ENCODE measurements around the gene S1PR2.
A peak's percentile ranks its signal among the peaks of the same experiment; 100 is the strongest.

Gene S1PR2, protein sequence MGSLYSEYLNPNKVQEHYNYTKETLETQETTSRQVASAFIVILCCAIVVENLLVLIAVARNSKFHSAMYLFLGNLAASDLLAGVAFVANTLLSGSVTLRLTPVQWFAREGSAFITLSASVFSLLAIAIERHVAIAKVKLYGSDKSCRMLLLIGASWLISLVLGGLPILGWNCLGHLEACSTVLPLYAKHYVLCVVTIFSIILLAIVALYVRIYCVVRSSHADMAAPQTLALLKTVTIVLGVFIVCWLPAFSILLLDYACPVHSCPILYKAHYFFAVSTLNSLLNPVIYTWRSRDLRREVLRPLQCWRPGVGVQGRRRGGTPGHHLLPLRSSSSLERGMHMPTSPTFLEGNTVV

DNA sequence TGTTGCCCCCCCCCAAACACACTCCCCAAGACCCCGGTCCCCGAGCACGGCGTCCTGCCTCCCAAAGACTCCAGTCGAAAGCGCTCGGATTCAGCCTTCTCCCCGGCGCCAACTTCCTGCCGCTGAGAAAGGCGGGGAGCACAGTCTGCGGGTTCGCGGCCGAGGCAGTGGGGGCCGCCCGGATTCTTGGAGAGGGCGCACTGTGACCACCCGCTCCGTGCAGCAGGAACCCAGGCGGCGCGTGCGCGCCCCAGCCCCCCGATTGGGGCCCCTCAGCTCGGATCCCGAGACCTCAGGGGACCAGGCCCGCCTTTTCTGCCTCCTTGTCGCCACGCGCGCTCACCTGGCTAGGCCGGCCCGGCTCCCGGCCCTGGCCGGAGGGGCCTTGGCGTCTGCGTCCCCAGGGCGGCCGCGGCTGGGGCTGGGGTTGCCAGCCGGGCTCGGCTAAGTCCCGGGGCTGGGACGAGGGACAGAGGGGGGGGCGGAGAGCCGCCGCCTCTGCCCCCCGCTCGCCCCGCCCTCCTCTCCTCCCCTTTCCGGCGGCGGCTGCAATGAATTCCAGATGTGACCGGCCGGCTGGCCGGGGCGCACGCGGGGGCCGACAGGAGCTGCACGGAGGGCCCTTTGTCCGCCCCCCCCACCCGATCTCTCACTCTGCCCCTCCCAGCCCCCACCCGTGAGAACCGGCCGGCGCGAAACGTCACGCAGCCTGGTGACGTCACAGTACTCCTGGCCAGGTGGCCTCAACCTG is at the start of gene S1PR2:
Gene S1PR2 (minus strand): TSS at position 471 of the 751 bp plus-strand sequence. CDS start 6,426 bp downstream, outside the sequence.
- DNase-seq (ENCODE audit: low read depth in 2 of 2), result peak; percentile 35 to 51

- DNase-seq (ENCODE audit: low read depth in 2 of 2), result no peak
Observed at GRCh38 chr19:10279737-10280442, 48.8 kb upstream of the S1PR2 start.

DNA sequence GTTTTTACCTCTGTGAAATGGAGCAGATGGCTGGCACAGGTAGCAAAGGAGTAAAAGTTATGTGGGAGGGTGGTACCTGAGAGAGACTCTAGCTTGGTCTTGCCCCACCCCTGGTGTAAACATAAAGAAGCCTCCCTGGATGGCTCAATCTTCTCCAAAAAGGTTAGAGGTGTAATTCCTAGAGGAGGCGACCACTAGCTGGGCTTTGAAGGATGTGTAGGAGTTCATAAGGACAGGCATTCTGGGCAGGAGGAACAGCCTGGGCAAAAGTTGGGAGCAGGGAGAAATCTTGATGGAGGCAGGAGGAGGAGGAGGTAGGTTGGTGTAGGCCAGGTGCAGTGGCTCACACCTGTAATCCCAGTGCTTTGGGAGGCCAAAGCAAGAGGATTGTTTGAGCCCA is 47.8 kb upstream of the S1PR2 start:
- DNase-seq (ENCODE audit: low read depth in 2 of 2), result no peak

DNA sequence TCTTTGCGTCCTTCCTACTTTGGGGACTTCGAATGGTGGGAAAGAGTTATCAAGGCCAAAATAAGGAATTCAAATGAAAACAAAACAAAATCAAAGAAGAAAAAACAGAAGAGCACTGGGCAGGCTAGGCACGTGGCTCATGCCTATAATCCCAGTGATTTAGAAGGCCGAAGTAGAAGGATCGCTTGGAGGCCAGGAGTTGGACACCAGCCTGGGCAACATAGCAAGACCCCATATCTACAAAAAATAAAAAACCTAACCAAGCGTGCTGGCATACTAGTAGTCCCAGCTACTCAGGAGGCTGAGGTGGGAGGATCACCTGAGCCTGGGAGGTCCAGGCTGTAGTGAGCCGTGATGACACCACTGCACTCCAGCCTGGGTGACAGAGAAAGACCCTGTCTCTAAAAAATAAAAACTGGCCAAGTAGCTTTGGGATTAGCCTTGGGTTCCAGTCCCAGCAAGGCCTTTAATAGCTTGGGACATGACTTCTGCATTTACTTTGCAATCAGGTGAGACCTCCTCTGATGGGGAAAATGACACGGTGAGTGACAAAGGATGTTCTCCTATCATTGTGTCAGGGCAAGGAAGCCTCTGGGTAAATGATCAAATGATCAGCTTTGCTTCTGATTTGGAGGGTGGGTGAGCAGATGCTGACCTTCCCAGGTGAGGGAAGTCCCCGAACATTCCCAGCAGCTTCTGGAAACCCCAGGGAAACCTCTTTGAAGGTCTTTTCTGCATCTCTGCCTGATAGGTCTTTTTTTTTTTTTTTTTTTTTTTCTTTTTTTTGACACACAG is 46.9 kb upstream of the S1PR2 start:
- DNase-seq (ENCODE audit: low read depth in 2 of 2), result no peak

GRCh38 chr19:10274589-10274988 is 43.5 kb upstream of the S1PR2 start:
- no peak for DNase-seq (ENCODE audit: low read depth in 2 of 2)

DNA sequence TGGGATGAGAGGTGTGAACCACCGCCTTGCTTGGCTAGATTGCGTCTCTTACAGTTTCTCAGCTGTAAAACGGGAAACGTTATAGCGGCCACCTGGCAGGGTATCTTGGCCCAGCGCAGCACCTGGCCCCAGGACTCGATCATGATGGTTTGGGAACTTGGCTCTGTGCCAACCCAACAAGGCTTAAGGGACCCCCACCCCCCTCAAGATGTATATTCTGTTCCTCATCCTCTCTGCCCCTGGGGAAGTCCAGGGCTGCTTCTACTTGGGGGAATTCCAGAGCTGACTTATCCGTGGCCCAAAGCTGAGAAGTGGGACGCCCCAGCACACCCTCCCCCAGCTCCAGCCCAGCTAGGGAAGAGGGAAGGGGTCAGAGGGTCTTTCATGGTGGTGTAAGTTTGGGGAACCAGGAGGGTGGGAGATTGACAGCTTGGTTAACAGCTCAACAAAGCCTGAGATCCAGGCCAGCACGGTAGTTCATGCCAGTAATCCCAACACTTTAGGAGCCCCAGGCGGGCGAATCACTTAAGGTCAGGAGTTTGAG is 40.5 kb upstream of the S1PR2 start:
- no peak for DNase-seq (ENCODE audit: low read depth in 2 of 2)

- no peak for DNase-seq (ENCODE audit: low read depth in 2 of 2)
Observed at GRCh38 chr19:10270616-10271394, 39.7 kb upstream of the S1PR2 start, which contains the start of gene ICAM1. Gene ICAM1 (plus strand): TSS chr19:10271120. CDS start chr19:10271160, 40 bp downstream.

DNA sequence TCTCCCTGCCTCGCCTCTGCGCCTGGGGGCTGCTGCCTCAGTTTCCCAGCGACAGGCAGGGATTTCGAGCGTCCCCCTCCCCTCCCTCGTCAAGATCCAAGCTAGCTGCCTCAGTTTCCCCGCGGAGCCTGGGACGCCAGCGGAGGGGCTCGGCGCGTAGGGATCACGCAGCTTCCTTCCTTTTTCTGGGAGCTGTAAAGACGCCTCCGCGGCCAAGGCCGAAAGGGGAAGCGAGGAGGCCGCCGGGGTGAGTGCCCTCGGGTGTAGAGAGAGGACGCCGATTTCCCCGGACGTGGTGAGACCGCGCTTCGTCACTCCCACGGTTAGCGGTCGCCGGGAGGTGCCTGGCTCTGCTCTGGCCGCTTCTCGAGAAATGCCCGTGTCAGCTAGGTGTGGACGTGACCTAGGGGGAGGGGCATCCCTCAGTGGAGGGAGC is 39.1 kb upstream of the S1PR2 start:
- no peak for DNase-seq (ENCODE audit: low read depth in 2 of 2)

DNA sequence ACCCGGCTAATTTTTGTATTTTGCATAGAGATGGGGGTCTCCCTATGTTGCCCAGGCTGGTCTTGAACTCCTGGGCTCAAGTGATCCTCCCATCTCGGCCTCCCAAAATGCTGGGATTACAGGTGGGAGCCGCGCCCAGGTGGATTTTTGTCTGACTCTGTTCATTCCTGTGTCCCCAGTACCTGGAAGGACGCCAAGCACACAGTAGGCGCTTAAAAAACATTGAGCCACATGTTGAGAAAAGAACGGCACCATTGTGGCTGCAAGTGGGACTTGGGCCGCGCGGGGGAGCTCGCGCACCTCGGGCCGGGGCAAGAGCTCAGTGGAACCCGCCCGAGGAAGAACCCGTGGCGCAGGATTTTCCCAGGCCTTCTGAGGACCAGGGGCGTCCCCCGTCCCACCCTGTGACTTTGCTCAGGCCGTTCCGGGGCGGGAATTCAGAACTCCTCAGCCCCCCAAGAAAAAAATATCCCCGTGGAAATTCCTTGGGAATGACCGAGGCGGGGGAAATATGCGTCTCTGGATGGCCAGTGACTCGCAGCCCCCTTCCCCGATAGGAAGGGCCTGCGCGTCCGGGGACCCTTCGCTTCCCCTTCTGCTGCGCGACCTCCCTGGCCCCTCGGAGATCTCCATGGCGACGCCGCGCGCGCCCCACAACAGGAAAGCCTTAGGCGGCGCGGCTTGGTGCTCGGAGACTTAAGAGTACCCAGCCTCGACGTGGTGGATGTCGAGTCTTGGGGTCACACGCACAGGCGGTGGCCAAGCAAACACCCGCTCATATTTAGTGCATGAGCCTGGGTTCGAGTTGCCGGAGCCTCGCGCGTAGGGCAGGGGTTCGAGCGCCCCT is 38.4 kb upstream of the S1PR2 start:
- DNase-seq (ENCODE audit: low read depth in 2 of 2), result peak; percentile 73 to 88

DNA sequence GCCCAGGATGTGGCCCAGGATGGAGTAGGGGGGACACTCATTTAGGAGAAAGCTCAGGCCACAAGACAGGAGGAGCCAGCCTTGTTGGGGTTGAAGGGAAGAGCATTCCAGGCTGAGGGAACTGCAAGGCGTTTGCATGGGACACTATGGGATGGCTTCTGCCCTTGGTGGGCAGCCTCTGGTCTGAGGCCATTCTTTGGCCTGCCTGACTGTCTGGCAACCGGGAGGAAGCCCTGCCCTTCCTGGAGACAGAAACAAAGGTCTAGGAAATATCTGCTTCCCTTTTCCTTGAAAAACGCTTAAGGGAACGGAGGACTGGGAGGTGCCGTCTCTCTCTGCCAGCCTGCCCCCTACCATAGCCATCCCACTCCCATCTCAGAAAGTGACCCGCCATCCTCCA is 36.9 kb upstream of the S1PR2 start:
- DNase-seq (ENCODE audit: low read depth in 2 of 2), result no peak

GRCh38 chr19:10266706-10267105 is 35.6 kb upstream of the S1PR2 start:
- DNase-seq (ENCODE audit: low read depth in 2 of 2), result no peak

DNA sequence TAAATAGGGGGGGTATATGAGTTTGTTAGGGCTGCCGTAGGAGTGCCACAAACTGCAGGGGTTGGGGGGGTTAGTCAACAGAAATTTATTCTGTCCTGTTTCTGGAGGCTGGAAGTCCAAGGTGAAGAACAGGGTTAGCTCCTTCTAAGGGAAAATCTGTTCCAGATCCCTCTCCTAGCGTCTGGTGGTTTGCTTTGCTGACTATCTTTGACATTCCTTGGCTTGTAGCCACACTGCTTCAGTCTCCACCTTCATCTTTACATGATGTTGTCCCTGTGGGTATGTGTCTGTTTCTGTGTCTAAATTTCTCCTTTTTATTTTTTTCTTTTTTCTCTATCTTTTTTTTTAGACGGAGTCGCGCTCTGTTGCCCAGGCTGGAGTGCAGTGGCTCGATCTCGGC is 31.6 kb upstream of the S1PR2 start:
- DNase-seq (ENCODE audit: low read depth in 2 of 2), result no peak

GRCh38 chr19:10260141-10260584 is 29.0 kb upstream of the S1PR2 start:
- DNase-seq (ENCODE audit: low read depth in 2 of 2), result peak in 1 of 2 donors; percentile 22

DNA sequence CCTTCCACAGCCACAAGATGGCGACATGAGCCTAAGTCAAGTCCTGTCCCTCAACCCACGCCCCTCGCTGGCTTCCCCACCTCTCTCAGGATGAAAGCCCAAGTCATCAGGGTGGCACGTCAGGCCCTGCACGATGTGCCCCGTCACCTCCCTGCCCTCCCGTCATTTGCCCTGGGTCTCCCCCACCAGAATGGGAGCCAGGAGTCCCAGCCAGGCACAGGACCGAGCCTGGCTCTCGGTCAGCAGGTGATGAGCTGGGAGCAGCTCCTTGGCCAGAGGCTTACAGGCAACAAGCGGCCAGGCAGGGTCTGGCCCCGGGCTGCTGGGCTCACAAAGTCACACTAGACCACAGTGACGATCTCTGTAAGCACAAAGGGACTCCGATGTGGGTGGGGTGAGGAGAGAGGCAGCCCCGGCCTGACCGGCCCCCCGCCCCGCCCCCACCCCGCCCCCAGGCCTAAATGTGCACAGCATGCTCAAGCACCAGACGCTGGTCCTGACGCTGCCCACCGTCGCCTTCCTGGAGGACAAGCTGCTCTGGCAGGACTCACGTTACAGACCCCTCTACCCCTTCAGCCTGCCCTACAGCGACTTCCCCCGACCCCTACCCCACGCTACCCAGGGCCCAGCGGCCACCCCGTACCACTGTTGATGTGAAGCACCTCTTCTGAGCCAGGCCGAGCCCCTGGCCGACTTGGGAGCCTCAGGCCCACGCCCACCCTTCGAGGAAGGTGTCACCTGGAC is 28.2 kb upstream of the S1PR2 start:
- peak; percentile 73 to 85 for DNase-seq (ENCODE audit: low read depth in 2 of 2)

- DNase-seq (ENCODE audit: low read depth in 2 of 2), result no peak
Observed at GRCh38 chr19:10258080-10258710, 27.1 kb upstream of the S1PR2 start.

DNA sequence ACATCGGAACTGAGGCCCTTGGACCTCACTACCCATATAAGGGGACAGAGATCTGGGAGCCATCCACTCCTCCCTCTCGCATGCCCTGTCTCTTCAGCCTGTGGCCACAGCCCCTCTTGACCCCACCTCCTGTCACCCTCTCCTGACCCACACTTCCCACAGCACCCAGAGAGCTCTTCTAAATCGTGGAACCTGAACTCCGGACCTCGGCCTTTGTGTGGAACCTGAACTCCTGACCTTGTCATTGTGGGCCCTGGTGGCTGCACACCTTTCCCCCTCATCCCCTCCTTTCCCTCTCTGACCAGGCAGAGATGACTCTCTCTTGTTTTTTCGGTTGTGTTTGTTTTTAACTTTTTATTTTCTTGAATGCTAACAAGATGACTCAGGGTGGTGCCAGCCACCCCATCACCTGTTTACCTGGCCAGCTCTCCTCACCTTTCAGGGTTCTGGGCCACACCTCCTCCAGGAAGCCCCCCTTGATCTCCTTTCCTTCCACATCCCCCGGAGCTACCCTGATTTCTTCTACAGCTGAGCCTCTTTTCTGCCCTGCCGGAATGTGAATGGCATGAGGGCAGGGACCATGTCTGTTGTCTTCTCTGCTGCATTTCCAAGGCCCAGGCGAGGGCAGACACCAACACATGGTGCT is 26.0 kb upstream of the S1PR2 start:
- no peak for DNase-seq (ENCODE audit: low read depth in 2 of 2)

GRCh38 chr19:10256551-10256950 is 25.4 kb upstream of the S1PR2 start:
- DNase-seq (ENCODE audit: low read depth in 2 of 2), result no peak

DNA sequence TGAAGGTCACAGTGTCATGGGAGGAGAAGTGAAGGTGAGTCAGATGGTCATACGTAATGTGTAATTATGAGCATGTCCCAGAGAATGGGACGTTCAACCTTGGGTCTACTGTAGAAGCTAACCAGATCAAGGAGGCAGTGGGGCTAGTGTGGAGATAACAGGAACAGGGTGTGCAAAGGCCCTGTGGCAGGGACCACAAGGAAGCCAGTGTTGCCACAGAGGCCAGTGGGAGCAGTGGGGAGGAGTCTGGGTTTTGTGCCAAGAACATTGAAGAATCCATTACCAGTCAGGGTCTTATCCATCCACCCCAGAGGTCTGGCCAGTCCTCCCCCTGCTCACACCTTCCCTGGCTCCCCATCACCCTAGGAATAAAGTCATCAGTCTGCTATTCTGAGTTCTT is 24.2 kb upstream of the S1PR2 start:
- DNase-seq (ENCODE audit: low read depth in 2 of 2), result no peak
